ENCODE data around the gene GPR32.

GRCh38 chr19:50794074-50794875, 24.0 kb downstream of the GPR32 start:
- TF ChIP-seq POLR2A (IDR thresholded peaks at IDR 0.05) (no peak), CTCF (IDR thresholded peaks at IDR 0.05) (no peak)

Data from adrenal gland (tissue), 5 donors.